Liver (tissue), 9 donors: ENCODE measurements around the gene NOL9. TPM values are rescaled to one million over a fixed set of nuclear protein-coding genes. Genes with fewer than 3 reads are reported as not detected.

Experiments
- DNase-seq: peaks from one replicate; pipeline ENCODE4 v3.0.0-alpha.2; 2017; ENCODE audit warnings: low spot score
- H3K27ac ChIP-seq, 2 donors: one replicate each; pipeline ENCODE4 v1.7.0; 2013; ENCODE audit warnings: inconsistent platforms in 2 of 2, low read length in 2 of 2, control low read depth in 1 of 2, low read depth in 1 of 2, mild to moderate bottlenecking in 1 of 2
- H3K27me3 ChIP-seq, 4 donors: one replicate each; pipeline versions ENCODE4 v1.6.1 to v1.7.0; 2013; ENCODE audit warnings: low read length in 3 of 4, inconsistent platforms in 1 of 4, mild to moderate bottlenecking in 1 of 4, moderate library complexity in 1 of 4; ENCODE audit not compliant: control insufficient read depth in 4 of 4, insufficient read depth in 4 of 4
- H3K36me3 ChIP-seq, 4 donors: one replicate each; pipeline versions ENCODE4 v1.6.1 to v1.7.0; 2013; ENCODE audit warnings: low read length in 3 of 4, mild to moderate bottlenecking in 3 of 4, low read depth in 1 of 4, moderate library complexity in 1 of 4; ENCODE audit not compliant: control insufficient read depth in 4 of 4, insufficient read depth in 3 of 4
- H3K4me1 ChIP-seq, 4 donors: one replicate each; pipeline versions ENCODE4 v1.6.1 to v1.7.0; 2013; ENCODE audit warnings: low read length in 3 of 4, mild to moderate bottlenecking in 3 of 4, moderate library complexity in 1 of 4; ENCODE audit not compliant: control insufficient read depth in 4 of 4, insufficient read depth in 4 of 4
- H3K4me3 ChIP-seq, 3 donors: one replicate each; pipeline versions ENCODE4 v1.6.1 to v1.7.0; 2013; ENCODE audit warnings: low read length in 3 of 3, control low read depth in 1 of 3, low read depth in 1 of 3, mild to moderate bottlenecking in 1 of 3
- H3K9ac ChIP-seq, 2 donors: one replicate each; pipeline ENCODE4 v1.7.0; 2013; ENCODE audit warnings: low read length in 2 of 2, mild to moderate bottlenecking in 2 of 2, moderate library complexity in 2 of 2, control low read depth in 1 of 2, low read depth in 1 of 2
- H3K9me3 ChIP-seq, 4 donors: one replicate each; pipeline versions ENCODE4 v1.6.1 to v1.7.0; 2013; ENCODE audit warnings: low read length in 3 of 4; ENCODE audit not compliant: control insufficient read depth in 4 of 4
- CTCF ChIP-seq: fragments of 150-350 bp; IDR thresholded peaks from 2 replicates; pipeline ENCODE4 v1.5.1; 2017; ENCODE audit warnings: improper control_type of control experiment, low read depth, low read length; ENCODE audit not compliant: missing input control
- EGR1 ChIP-seq, 2 donors: IDR thresholded peaks; 2 replicates each; pipeline ENCODE4 v1.6.1; 2016 to 2018; ENCODE audit warnings: antibody characterized with exemption in 2 of 2, low read depth in 2 of 2
- HNF4G ChIP-seq: IDR thresholded peaks from 2 replicates; pipeline ENCODE4 v1.6.1; 2016; ENCODE audit warnings: antibody characterized with exemption
- NR2F2 ChIP-seq: IDR thresholded peaks from 2 replicates; pipeline ENCODE4 v1.6.1; 2016; ENCODE audit warnings: antibody characterized with exemption
- RAD21 ChIP-seq, 2 donors: IDR thresholded peaks; 2 replicates each; pipeline ENCODE4 v1.6.1; 2016; ENCODE audit warnings: antibody characterized with exemption in 2 of 2, mild to moderate bottlenecking in 2 of 2
- RXRA ChIP-seq, 2 donors: IDR thresholded peaks; 2 replicates each; pipeline ENCODE4 v1.6.1; 2017 to 2018; ENCODE audit warnings: antibody characterized with exemption in 2 of 2, mild to moderate bottlenecking in 1 of 2
- YY1 ChIP-seq: IDR thresholded peaks from 2 replicates; pipeline ENCODE4 v1.6.1; 2016; ENCODE audit warnings: antibody characterized with exemption, mild to moderate bottlenecking
- WGBS: extraction: QIAGEN DNeasy Blood & Tissue Kit; methylation state at CpG from one replicate; pipeline ENCODE4 v1.1.7; 2013; 5-methylcytosine and 5-hydroxymethylcytosine counted together
- polyA plus RNA-seq, 2 donors: library from polyadenylated mRNA; stranded (reverse) in 1 of 2; unstranded in 1 of 2; fragments of 200-250 nt in 1 of 2; fragments of >200 nt in 1 of 2; fragmentation: Nextera tagmentation in 1 of 2; extraction: Ambion mirVana in 1 of 2; gene quantifications; one replicate each; pipeline versions ENCODE4 v1.2.1 to v1.2.3, GENCODE V29; 2013 to 2015
- total RNA-seq, 2 donors: library from RNA; depleted of rRNA; stranded (reverse); fragments of >200 nt; gene quantifications; one replicate each; pipeline ENCODE4 v1.2.3, GENCODE V29; 2014
- TF ChIP-seq, protein P1 (sequence below): IDR thresholded peaks from 2 replicates; pipeline ENCODE4 v1.6.1; 2016; ENCODE audit warnings: antibody characterized with exemption
- TF ChIP-seq, protein P2 (sequence below): IDR thresholded peaks from 2 replicates; pipeline ENCODE4 v1.6.1; 2016; ENCODE audit warnings: antibody characterized with exemption, mild to moderate bottlenecking
- TF ChIP-seq, protein P3 (sequence below): IDR thresholded peaks from 2 replicates; pipeline ENCODE4 v1.6.1; 2016; ENCODE audit warnings: antibody characterized with exemption
- donor health status: healthy.
- donor health status: healthy.
- donor health status: healthy.
- donor health status: healthy.
- donor health status: healthy.

Gene NOL9
- total and polyA plus RNA-seq, 4 donors, result 2.1 to 15.1 (median 9.4) TPM

- TF ChIP-seq CTCF (no peak), HNF4G (no peak), YY1 (no peak), NR2F2 (no peak), EGR1 (IDR thresholded peaks at IDR 0.05; ENCODE audit: low read depth in 2 of 2) (no peak), RAD21 (IDR thresholded peaks at IDR 0.05) (no peak)
- TF ChIP-seq, protein P1, sequence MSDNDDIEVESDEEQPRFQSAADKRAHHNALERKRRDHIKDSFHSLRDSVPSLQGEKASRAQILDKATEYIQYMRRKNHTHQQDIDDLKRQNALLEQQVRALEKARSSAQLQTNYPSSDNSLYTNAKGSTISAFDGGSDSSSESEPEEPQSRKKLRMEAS, result no peak
- TF ChIP-seq, protein P2, sequence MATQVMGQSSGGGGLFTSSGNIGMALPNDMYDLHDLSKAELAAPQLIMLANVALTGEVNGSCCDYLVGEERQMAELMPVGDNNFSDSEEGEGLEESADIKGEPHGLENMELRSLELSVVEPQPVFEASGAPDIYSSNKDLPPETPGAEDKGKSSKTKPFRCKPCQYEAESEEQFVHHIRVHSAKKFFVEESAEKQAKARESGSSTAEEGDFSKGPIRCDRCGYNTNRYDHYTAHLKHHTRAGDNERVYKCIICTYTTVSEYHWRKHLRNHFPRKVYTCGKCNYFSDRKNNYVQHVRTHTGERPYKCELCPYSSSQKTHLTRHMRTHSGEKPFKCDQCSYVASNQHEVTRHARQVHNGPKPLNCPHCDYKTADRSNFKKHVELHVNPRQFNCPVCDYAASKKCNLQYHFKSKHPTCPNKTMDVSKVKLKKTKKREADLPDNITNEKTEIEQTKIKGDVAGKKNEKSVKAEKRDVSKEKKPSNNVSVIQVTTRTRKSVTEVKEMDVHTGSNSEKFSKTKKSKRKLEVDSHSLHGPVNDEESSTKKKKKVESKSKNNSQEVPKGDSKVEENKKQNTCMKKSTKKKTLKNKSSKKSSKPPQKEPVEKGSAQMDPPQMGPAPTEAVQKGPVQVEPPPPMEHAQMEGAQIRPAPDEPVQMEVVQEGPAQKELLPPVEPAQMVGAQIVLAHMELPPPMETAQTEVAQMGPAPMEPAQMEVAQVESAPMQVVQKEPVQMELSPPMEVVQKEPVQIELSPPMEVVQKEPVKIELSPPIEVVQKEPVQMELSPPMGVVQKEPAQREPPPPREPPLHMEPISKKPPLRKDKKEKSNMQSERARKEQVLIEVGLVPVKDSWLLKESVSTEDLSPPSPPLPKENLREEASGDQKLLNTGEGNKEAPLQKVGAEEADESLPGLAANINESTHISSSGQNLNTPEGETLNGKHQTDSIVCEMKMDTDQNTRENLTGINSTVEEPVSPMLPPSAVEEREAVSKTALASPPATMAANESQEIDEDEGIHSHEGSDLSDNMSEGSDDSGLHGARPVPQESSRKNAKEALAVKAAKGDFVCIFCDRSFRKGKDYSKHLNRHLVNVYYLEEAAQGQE, result no peak
- H3K9me3 ChIP-seq, result no peaks in the 10 kb centered on the region
- H3K9ac ChIP-seq, result no peak overlapping the region
- DNase-seq, result no peak
- no peak overlapping the region for H3K4me3 ChIP-seq
- 45% methylated on average over 5 of the region's 5 CpGs for WGBS
- no peak overlapping the region for H3K27ac ChIP-seq
- H3K36me3 ChIP-seq, result peaks cover 25 to 80% (median 49%) of the 10 kb centered on the region in 4 donors
- H3K27me3 ChIP-seq, result no peaks in the 10 kb centered on the region
- peaks cover 0 to 17% (median 5%) of the 10 kb centered on the region in 4 donors for H3K4me1 ChIP-seq
Observed at GRCh38 chr1:6592441-6592840, 38.1 kb upstream of the NOL9 start.

GRCh38 chr1:6591644-6592043, 37.3 kb upstream of the NOL9 start:
- no peak for DNase-seq
- Histone ChIP-seq H3K9ac (no peak overlapping the region), H3K27ac (no peak overlapping the region), H3K4me3 (no peak overlapping the region), H3K4me1 (peaks cover 0 to 17% (median 5%) of the 10 kb centered on the region in 4 donors), H3K36me3 (peaks cover 20 to 79% (median 48%) of the 10 kb centered on the region in 4 donors), H3K9me3 (no peaks in the 10 kb centered on the region), H3K27me3 (no peaks in the 10 kb centered on the region)
- TF ChIP-seq RAD21 (IDR thresholded peaks at IDR 0.05), result no peak
- no peak for TF ChIP-seq YY1
- TF ChIP-seq, protein P3, sequence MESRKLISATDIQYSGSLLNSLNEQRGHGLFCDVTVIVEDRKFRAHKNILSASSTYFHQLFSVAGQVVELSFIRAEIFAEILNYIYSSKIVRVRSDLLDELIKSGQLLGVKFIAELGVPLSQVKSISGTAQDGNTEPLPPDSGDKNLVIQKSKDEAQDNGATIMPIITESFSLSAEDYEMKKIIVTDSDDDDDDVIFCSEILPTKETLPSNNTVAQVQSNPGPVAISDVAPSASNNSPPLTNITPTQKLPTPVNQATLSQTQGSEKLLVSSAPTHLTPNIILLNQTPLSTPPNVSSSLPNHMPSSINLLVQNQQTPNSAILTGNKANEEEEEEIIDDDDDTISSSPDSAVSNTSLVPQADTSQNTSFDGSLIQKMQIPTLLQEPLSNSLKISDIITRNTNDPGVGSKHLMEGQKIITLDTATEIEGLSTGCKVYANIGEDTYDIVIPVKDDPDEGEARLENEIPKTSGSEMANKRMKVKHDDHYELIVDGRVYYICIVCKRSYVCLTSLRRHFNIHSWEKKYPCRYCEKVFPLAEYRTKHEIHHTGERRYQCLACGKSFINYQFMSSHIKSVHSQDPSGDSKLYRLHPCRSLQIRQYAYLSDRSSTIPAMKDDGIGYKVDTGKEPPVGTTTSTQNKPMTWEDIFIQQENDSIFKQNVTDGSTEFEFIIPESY, result no peak
- no peak for TF ChIP-seq RXRA (IDR thresholded peaks at IDR 0.05)
- 79% methylated on average over 6 of the region's 6 CpGs for WGBS
